ENCODE data around the gene MYOZ2. TPM values are rescaled to one million over a fixed set of nuclear protein-coding genes. Genes with fewer than 3 reads are reported as not detected.

Gene MYOZ2
- polyA plus RNA-seq, 1 experiment: 0.17 TPM

DNA sequence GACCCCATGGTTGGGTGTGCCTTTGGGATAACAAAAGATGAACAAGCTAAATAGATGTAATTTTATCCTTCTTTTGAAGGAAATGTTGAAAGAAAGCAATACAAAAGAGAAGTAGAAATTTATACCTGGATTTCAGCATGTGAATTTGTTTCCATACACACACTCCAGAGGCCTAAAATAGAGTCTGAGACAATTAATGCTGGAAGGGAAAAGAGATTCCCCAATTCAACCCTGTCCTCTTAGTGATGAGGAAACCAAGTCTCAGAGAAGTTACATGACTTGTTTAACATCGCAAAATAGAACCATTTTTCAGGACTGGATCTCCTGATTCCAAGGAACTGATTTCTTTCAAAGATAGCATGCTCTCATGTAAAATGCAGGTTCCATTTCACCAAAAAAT lies 37.3 kb upstream of the MYOZ2 start:
- no peak overlapping the region for H3K4me3 ChIP-seq (ENCODE audit: low read depth, low read length)
- DNase-seq (ENCODE audit: low read depth): no peak
- H3K36me3 ChIP-seq (ENCODE audit: control insufficient read depth, insufficient read depth, low read length): no peaks in the 10 kb centered on the region
- POLR2A ChIA-PET: no interaction called here
- TF ChIP-seq, protein P1, sequence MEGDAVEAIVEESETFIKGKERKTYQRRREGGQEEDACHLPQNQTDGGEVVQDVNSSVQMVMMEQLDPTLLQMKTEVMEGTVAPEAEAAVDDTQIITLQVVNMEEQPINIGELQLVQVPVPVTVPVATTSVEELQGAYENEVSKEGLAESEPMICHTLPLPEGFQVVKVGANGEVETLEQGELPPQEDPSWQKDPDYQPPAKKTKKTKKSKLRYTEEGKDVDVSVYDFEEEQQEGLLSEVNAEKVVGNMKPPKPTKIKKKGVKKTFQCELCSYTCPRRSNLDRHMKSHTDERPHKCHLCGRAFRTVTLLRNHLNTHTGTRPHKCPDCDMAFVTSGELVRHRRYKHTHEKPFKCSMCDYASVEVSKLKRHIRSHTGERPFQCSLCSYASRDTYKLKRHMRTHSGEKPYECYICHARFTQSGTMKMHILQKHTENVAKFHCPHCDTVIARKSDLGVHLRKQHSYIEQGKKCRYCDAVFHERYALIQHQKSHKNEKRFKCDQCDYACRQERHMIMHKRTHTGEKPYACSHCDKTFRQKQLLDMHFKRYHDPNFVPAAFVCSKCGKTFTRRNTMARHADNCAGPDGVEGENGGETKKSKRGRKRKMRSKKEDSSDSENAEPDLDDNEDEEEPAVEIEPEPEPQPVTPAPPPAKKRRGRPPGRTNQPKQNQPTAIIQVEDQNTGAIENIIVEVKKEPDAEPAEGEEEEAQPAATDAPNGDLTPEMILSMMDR (IDR thresholded peaks at IDR 0.05; ENCODE audit: insufficient read depth, low read depth, low read length): no peak
- CTCF ChIA-PET: interaction anchor here (1.2 to 1.3 kb wide), 2 partner anchors 11 kb away, joined by 4 to 5 read pairs; no protein-coding TSS in a partner anchor
- no peaks in the 10 kb centered on the region for H3K27me3 ChIP-seq (ENCODE audit: control insufficient read depth, insufficient read depth, low read length)

DNA sequence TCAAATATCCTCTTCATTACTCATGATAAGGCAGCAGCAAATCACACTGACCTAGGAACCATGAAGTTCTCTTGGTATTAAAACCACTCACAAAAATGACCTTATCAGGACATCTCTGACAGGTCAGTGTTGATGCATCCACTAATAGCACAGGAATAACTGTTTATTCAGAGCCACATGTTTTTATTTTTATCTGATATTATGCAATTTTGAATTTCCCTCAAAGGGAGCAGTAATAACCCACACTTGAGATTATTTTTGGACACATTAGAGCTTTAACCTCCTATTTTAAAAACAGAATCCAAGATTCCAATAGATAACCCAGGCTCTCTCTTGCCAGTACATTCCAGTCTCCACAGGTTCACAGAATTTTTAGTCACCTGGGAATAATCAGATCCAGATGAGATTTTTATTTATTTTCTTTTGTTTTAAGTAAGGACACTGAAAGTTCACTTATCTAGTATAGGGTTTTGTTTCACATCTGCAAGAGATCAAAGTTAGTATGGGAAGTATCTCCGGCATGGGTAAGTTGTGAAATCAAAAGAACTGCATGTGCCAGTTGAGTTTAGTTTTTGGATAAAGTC lies 36.3 kb upstream of the MYOZ2 start:
- TF ChIP-seq, protein P1 (IDR thresholded peaks at IDR 0.05; ENCODE audit: insufficient read depth, low read depth, low read length): no peak
- CTCF ChIA-PET: interaction anchor here (0.7 to 1.3 kb wide), 2 partner anchors 12 to 59 kb away, joined by 3 to 5 read pairs; no protein-coding TSS in a partner anchor
- H3K36me3 ChIP-seq (ENCODE audit: control insufficient read depth, insufficient read depth, low read length): no peaks in the 10 kb centered on the region
- H3K4me3 ChIP-seq (ENCODE audit: low read depth, low read length): no peak overlapping the region
- no peaks in the 10 kb centered on the region for H3K27me3 ChIP-seq (ENCODE audit: control insufficient read depth, insufficient read depth, low read length)
- POLR2A ChIA-PET: interaction anchor here (1.0 kb wide), 1 partner anchor 110 kb away, joined by 4 read pairs; no protein-coding TSS in a partner anchor
- DNase-seq (ENCODE audit: low read depth): peak; percentile 90

DNA sequence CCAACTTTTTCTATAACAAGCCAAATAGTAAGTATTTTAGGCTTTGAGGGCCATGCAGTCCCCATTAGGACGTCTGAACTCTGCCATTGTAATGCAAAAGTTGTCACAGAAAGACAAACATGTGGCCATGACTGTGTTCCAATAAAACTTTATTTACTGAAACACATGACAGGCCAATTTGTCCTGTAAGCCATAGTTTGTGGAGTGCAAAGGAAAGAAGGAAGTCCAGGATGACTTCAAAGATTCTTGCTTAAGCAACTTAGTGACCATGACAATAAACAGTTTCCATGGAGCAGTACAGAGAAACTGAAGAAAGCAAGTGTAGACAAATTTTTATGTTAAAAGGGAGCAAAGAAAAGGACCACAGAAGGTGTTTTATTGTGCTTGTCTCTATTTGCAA lies 35.0 kb upstream of the MYOZ2 start:
- Histone ChIP-seq H3K27me3 (ENCODE audit: control insufficient read depth, insufficient read depth, low read length) (no peaks in the 10 kb centered on the region), H3K4me3 (ENCODE audit: low read depth, low read length) (no peak overlapping the region), H3K36me3 (ENCODE audit: control insufficient read depth, insufficient read depth, low read length) (no peaks in the 10 kb centered on the region)
- CTCF ChIA-PET: interaction anchor here (0.6 to 0.9 kb wide), 2 partner anchors 107 to 361 kb away, joined by 3 to 4 read pairs; no protein-coding TSS in a partner anchor
- POLR2A ChIA-PET: no interaction called here
- no peak for DNase-seq (ENCODE audit: low read depth)
- TF ChIP-seq, protein P1 (IDR thresholded peaks at IDR 0.05; ENCODE audit: insufficient read depth, low read depth, low read length): no peak

DNA sequence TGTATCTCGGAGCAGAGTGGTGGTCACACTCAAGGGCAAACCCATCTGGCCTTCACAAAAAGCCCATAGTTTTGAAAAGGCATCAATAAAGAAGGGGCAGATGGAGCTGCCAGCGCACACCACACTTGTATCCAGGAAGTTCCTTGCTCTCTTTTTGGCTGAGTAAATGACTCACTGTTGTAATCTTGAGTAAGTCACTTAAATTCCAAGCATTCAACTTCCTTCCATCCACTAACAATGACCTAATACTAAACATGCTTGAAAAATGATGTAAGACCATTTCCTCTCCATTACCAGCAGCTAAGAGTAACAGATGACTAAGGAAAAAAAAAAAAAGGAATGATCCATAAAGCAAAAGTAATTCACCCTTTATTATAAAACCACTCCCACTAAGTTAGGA lies 32.4 kb upstream of the MYOZ2 start:
- Histone ChIP-seq H3K27me3 (ENCODE audit: control insufficient read depth, insufficient read depth, low read length) (no peaks in the 10 kb centered on the region), H3K36me3 (ENCODE audit: control insufficient read depth, insufficient read depth, low read length) (no peaks in the 10 kb centered on the region), H3K4me3 (ENCODE audit: low read depth, low read length) (no peak overlapping the region)
- ChIA-PET CTCF (interaction anchor here (0.7 to 2.8 kb wide), 6 partner anchors 62 to 919 kb away, joined by 3 to 15 read pairs (median 4); partner anchors contain the start of gene USP53), POLR2A (interaction anchor here (0.5 to 1.3 kb wide), 8 partner anchors 62 to 114 kb away, joined by 3 to 10 read pairs (median 6); partner anchors contain the start of gene USP53)
- peak; percentile 99 for DNase-seq (ENCODE audit: low read depth)
- TF ChIP-seq, protein P1 (IDR thresholded peaks at IDR 0.05; ENCODE audit: insufficient read depth, low read depth, low read length): no peak

DNA sequence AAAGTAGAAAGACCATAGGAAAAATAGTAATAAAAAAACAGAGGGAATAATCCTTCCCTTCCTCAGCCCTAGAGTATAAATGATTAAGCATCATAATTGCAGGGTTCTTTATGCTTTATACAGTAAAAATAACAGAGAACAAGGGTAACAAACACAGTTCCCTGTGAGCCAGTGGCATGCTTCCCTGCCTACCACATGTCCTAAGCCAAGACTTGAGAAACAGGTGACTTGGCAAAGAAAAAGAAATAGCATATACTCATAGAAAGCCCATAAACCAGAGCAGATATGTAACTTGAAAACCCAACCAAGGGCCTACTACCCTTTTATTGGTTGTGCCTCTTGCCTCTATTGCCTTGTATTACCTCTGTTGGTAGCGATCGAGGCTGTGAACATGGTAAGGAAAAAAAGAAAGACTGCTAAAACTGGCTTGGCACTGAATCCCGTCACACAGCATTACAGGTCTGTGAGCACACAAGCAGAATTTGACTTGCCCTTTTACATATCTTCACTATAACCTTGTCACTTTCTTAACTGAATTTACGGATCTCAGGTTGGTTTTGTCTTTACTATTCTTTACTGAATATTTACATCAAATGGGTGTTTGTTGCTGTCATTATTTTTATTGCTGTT lies 30.9 kb upstream of the MYOZ2 start:
- H3K36me3 ChIP-seq (ENCODE audit: control insufficient read depth, insufficient read depth, low read length): no peaks in the 10 kb centered on the region
- no peaks in the 10 kb centered on the region for H3K27me3 ChIP-seq (ENCODE audit: control insufficient read depth, insufficient read depth, low read length)
- no peak overlapping the region for H3K4me3 ChIP-seq (ENCODE audit: low read depth, low read length)
- DNase-seq (ENCODE audit: low read depth): no peak
- TF ChIP-seq, protein P1 (IDR thresholded peaks at IDR 0.05; ENCODE audit: insufficient read depth, low read depth, low read length): no peak
- ChIA-PET CTCF (interaction anchor here (2.8 kb wide), 1 partner anchor 64 kb away, joined by 15 read pairs; no protein-coding TSS in a partner anchor), POLR2A (no interaction called here)

Measured in BJ (cell line).